ENCODE results near the gene NUBPL.

The NUBPL gene

GRCh38 chr14:31541702-31542101, 19.5 kb upstream of the NUBPL start:
- TF ChIP-seq, protein P1, sequence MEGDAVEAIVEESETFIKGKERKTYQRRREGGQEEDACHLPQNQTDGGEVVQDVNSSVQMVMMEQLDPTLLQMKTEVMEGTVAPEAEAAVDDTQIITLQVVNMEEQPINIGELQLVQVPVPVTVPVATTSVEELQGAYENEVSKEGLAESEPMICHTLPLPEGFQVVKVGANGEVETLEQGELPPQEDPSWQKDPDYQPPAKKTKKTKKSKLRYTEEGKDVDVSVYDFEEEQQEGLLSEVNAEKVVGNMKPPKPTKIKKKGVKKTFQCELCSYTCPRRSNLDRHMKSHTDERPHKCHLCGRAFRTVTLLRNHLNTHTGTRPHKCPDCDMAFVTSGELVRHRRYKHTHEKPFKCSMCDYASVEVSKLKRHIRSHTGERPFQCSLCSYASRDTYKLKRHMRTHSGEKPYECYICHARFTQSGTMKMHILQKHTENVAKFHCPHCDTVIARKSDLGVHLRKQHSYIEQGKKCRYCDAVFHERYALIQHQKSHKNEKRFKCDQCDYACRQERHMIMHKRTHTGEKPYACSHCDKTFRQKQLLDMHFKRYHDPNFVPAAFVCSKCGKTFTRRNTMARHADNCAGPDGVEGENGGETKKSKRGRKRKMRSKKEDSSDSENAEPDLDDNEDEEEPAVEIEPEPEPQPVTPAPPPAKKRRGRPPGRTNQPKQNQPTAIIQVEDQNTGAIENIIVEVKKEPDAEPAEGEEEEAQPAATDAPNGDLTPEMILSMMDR (conservative IDR thresholded peaks at IDR 0.05; ENCODE audit: low read length), result no peak
- TF ChIP-seq EZH2phosphoT487 (IDR thresholded peaks at IDR 0.05; ENCODE audit: borderline replicate concordance), result no peak
- H3K9me3 ChIP-seq (ENCODE audit: insufficient read depth, low read depth, low read length), result no peaks in the 10 kb centered on the region
- no peak overlapping the region for H3K4me2 ChIP-seq (ENCODE audit: low read depth, low read length, poor library complexity, severe bottlenecking)
- no peak overlapping the region for H2AFZ ChIP-seq (ENCODE audit: low read length)
- H3K9me2 ChIP-seq (replicated peaks; ENCODE audit: low read depth, low read length), result no peaks in the 10 kb centered on the region
- H3K36me3 ChIP-seq (ENCODE audit: insufficient read depth, low read length), result no peaks in the 10 kb centered on the region
- H3K9ac ChIP-seq (ENCODE audit: low read depth, low read length, poor library complexity, severe bottlenecking), result no peak overlapping the region
- no peaks in the 10 kb centered on the region for H4K20me1 ChIP-seq (ENCODE audit: insufficient read depth, low read length, poor library complexity, severe bottlenecking)
- H3K4me1 ChIP-seq (ENCODE audit: insufficient read depth, low read length, poor library complexity, severe bottlenecking), result no peaks in the 10 kb centered on the region
- no peak overlapping the region for H3K4me3 ChIP-seq (ENCODE audit: low read length, poor library complexity, severe bottlenecking)
- no peaks in the 10 kb centered on the region for H3F3A ChIP-seq (ENCODE audit: low read depth)
- no peaks in the 10 kb centered on the region for H3K27me3 ChIP-seq (ENCODE audit: insufficient read depth, low read length, poor library complexity, severe bottlenecking)
- no peaks in the 10 kb centered on the region for H3K79me2 ChIP-seq (ENCODE audit: insufficient read depth, low read length)

- no peaks in the 10 kb centered on the region for H4K20me1 ChIP-seq (ENCODE audit: insufficient read depth, low read length, poor library complexity, severe bottlenecking)
- TF ChIP-seq EZH2phosphoT487 (IDR thresholded peaks at IDR 0.05; ENCODE audit: borderline replicate concordance), result no peak
- TF ChIP-seq, protein P1 (conservative IDR thresholded peaks at IDR 0.05; ENCODE audit: low read length), result peak; percentile 57
- H3K4me1 ChIP-seq (ENCODE audit: insufficient read depth, low read length, poor library complexity, severe bottlenecking), result no peaks in the 10 kb centered on the region
- no peak overlapping the region for H3K9ac ChIP-seq (ENCODE audit: low read depth, low read length, poor library complexity, severe bottlenecking)
- H3K4me2 ChIP-seq (ENCODE audit: low read depth, low read length, poor library complexity, severe bottlenecking), result no peak overlapping the region
- no peak overlapping the region for H3K4me3 ChIP-seq (ENCODE audit: low read length, poor library complexity, severe bottlenecking)
- H2AFZ ChIP-seq (ENCODE audit: low read length), result no peak overlapping the region
- no peaks in the 10 kb centered on the region for H3F3A ChIP-seq (ENCODE audit: low read depth)
- no peaks in the 10 kb centered on the region for H3K36me3 ChIP-seq (ENCODE audit: insufficient read depth, low read length)
- no peaks in the 10 kb centered on the region for H3K27me3 ChIP-seq (ENCODE audit: insufficient read depth, low read length, poor library complexity, severe bottlenecking)
- H3K9me3 ChIP-seq (ENCODE audit: insufficient read depth, low read depth, low read length), result no peaks in the 10 kb centered on the region
- H3K79me2 ChIP-seq (ENCODE audit: insufficient read depth, low read length), result no peaks in the 10 kb centered on the region
- H3K9me2 ChIP-seq (replicated peaks; ENCODE audit: low read depth, low read length), result no peaks in the 10 kb centered on the region
These were observed 17.0 kb upstream of the NUBPL start for GRCh38 chr14:31543969-31544799.

DNA sequence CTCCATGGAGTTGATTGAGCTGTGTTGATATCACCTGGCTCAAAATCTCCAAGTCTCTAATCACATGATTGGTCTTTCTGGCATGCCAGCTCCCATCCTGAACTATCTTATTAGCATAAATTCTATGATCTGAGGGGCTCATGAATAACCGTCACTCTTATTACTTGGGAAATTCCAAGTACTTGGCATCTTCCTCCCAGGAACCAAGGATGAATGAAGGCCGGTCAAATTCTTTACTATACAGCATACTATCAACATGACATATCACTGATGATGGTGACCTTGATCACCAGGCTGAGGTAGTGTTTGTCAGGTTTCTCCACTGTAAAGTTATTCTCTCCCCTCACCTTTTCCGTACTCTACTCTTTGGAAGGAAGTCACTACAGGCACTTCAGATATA, 16.4 kb upstream of the NUBPL start:
- Histone ChIP-seq H3K36me3 (ENCODE audit: insufficient read depth, low read length) (no peaks in the 10 kb centered on the region), H3K4me1 (ENCODE audit: insufficient read depth, low read length, poor library complexity, severe bottlenecking) (no peaks in the 10 kb centered on the region), H3K79me2 (ENCODE audit: insufficient read depth, low read length) (no peaks in the 10 kb centered on the region), H2AFZ (ENCODE audit: low read length) (no peak overlapping the region), H3K9me2 (replicated peaks; ENCODE audit: low read depth, low read length) (no peaks in the 10 kb centered on the region), H3K9me3 (ENCODE audit: insufficient read depth, low read depth, low read length) (no peaks in the 10 kb centered on the region), H3K9ac (ENCODE audit: low read depth, low read length, poor library complexity, severe bottlenecking) (no peak overlapping the region), H4K20me1 (ENCODE audit: insufficient read depth, low read length, poor library complexity, severe bottlenecking) (no peaks in the 10 kb centered on the region), H3K4me3 (ENCODE audit: low read length, poor library complexity, severe bottlenecking) (no peak overlapping the region), H3F3A (ENCODE audit: low read depth) (no peaks in the 10 kb centered on the region), H3K27me3 (ENCODE audit: insufficient read depth, low read length, poor library complexity, severe bottlenecking) (no peaks in the 10 kb centered on the region), H3K4me2 (ENCODE audit: low read depth, low read length, poor library complexity, severe bottlenecking) (no peak overlapping the region)
- TF ChIP-seq, protein P1 (conservative IDR thresholded peaks at IDR 0.05; ENCODE audit: low read length), result no peak
- TF ChIP-seq EZH2phosphoT487 (IDR thresholded peaks at IDR 0.05; ENCODE audit: borderline replicate concordance), result no peak
